ENCODE results near the gene MYLK3. TPM values are rescaled to one million over a fixed set of nuclear protein-coding genes. Genes with fewer than 3 reads are reported as not detected.

Gene MYLK3
- total RNA-seq: 1 to 10 TPM in 1 of 4 donors, under 1 TPM in 3; 0.33 to 1.2 (median 0.57) TPM

DNA sequence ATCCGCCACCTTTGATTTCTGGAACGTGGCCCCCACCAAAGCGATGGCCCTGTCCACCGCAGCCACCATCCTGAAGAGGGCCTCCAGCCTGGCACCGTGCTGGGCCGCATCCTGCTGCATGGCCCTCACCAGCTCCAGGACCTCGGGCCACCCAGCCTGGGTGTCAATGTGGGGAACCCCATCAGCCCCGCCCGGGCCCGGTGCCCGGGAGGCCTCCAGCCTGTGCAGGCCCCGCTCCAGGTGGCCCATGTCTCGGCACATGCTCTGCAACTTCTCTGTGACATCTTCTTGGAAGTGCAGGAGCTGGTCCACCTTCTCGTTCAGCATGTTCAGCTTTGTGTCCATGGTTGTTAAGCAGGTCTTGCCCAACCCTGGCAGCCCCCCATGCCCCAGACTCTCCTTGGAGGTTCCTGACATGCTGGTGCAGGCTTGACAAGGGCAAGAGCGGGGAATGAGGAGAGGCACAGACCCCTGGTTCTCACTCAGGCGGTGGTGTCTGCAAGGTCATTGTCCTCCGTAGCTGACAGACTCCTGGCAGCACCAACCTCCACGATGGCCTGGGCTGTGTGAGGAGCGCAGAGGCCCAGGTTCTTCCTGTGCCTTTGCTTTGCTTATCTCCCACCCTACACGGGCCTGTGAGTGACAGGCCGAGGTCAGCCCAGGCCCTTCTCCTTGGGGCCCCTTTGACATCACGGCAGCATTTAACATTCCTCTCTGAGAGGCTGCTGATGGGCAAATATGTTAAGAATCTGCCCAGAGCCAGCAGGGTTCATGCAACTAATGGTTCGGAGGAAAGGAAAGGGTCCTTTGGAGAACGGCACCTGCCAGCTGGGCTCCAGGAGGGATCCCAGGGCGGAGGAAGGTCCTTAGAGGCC is at the start of gene MYLK3:
MYLK3 (minus strand) TSS at position 568 of the 875 bp plus-strand sequence; CDS start at position 417, 151 bp downstream.
- no peak for DNase-seq (ENCODE audit: extremely low spot score)
- H3K36me3 ChIP-seq: no peaks in the 10 kb centered on the region
- TF ChIP-seq, protein P1, sequence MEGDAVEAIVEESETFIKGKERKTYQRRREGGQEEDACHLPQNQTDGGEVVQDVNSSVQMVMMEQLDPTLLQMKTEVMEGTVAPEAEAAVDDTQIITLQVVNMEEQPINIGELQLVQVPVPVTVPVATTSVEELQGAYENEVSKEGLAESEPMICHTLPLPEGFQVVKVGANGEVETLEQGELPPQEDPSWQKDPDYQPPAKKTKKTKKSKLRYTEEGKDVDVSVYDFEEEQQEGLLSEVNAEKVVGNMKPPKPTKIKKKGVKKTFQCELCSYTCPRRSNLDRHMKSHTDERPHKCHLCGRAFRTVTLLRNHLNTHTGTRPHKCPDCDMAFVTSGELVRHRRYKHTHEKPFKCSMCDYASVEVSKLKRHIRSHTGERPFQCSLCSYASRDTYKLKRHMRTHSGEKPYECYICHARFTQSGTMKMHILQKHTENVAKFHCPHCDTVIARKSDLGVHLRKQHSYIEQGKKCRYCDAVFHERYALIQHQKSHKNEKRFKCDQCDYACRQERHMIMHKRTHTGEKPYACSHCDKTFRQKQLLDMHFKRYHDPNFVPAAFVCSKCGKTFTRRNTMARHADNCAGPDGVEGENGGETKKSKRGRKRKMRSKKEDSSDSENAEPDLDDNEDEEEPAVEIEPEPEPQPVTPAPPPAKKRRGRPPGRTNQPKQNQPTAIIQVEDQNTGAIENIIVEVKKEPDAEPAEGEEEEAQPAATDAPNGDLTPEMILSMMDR (IDR thresholded peaks at IDR 0.05): no peak
- TF ChIP-seq POLR2A (IDR thresholded peaks at IDR 0.05; ENCODE audit: low read depth): no peak
- no peak for TF ChIP-seq EP300 (IDR thresholded peaks at IDR 0.05)
- TF ChIP-seq POLR2AphosphoS5 (IDR thresholded peaks at IDR 0.05): no peak
- WGBS: 74% methylated on average over 16 of the region's 25 CpGs
- no peak within 1 kb of the TSS for H3K4me3 ChIP-seq
- no peak within 1 kb of the TSS for H3K27ac ChIP-seq (replicated peaks in 1 of 4)
- H3K9me3 ChIP-seq: no peaks in the 10 kb centered on the region
- intact Hi-C loops (cut with DNase I): no loop called here
- H3K27me3 ChIP-seq: peaks cover 0 to 17% (median 0%) of the 10 kb centered on the region in 4 donors
- H3K4me1 ChIP-seq: peaks cover 0 to 10% (median 7%) of the 10 kb centered on the region in 4 donors

DNA sequence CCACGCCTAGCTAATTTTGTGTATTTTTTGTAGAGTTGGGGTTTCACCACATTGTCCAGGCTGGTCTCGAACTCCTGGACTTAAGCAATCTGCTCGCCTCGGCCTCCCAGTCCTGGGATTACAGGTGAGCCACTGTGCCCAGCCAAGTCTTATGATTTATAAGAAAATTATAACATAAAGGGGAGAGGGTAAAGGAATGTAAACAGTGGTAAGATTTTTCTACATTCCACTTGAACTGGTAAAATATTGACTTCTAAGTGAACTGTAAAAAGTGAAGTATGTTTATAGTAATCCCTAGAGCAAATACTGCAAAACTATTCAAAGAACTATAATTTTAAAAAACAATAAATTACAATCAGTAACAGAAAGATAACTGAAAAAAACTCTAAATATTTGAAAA is 49.4 kb upstream of the MYLK3 start:
- DNase-seq (ENCODE audit: extremely low spot score): no peak
- intact Hi-C loops (cut with DNase I): loop anchor here (10.0 kb wide), 1 partner anchor 113 kb away; the partner anchor contains the start of genes ORC6 and VPS35
- Histone ChIP-seq H3K27me3 (no peaks in the 10 kb centered on the region), H3K4me3 (no peak overlapping the region), H3K9me3 (peaks cover 0 to 16% (median 4%) of the 10 kb centered on the region in 4 donors), H3K36me3 (peaks cover 0 to 6% (median 1%) of the 10 kb centered on the region in 4 donors), H3K27ac (replicated peaks in 1 of 4) (no peak overlapping the region), H3K4me1 (no peaks in the 10 kb centered on the region)
- 82% methylated on average over 4 of the region's 4 CpGs for WGBS
- TF ChIP-seq POLR2AphosphoS5 (IDR thresholded peaks at IDR 0.05): no peak
- TF ChIP-seq EP300 (IDR thresholded peaks at IDR 0.05): no peak
- TF ChIP-seq POLR2A (IDR thresholded peaks at IDR 0.05; ENCODE audit: low read depth): no peak
- TF ChIP-seq, protein P1 (IDR thresholded peaks at IDR 0.05): no peak

DNA sequence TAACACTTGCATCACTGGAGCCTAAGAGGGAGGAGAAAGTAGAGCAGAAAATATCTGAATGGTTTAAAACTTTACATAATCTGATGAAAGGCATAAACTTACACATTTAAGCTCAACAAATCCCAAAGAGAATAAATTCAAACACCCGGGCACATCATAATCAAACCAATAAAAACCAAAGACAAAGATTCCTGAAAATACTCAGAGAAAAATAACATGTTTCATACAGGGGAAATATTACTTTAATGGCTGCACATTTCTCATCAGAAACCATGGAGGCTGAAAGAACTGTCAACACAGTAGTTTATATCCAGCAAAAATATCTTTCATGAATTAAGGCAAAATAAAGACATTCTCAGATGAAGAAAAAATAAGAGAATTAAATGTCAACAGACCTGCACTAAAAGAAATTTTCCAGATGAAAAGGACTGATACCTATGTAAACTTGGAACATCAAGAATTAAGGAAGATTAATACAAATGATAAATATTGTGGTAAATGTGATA is 48.7 kb upstream of the MYLK3 start:
- 100% methylated on average over 1 of the region's 1 CpG for WGBS
- intact Hi-C loops (cut with DNase I): loop anchor here (10.0 kb wide), 1 partner anchor 112 kb away; the partner anchor contains the start of genes ORC6 and VPS35
- no peak for TF ChIP-seq POLR2A (IDR thresholded peaks at IDR 0.05; ENCODE audit: low read depth)
- TF ChIP-seq EP300 (IDR thresholded peaks at IDR 0.05): no peak
- TF ChIP-seq POLR2AphosphoS5 (IDR thresholded peaks at IDR 0.05): no peak
- TF ChIP-seq, protein P1 (IDR thresholded peaks at IDR 0.05): no peak

GRCh38 chr16:46793841-46794240 is 45.7 kb upstream of the MYLK3 start:
- H3K36me3 ChIP-seq: peaks cover 0 to 3% (median 0%) of the 10 kb centered on the region in 4 donors
- intact Hi-C loops (cut with DNase I): loop anchor here (10.0 kb wide), 1 partner anchor 109 kb away; the partner anchor contains the start of genes ORC6 and VPS35
- H3K4me3 ChIP-seq: no peak overlapping the region
- 96% methylated on average over 1 of the region's 1 CpG for WGBS
- peaks cover 0 to 13% (median 6%) of the 10 kb centered on the region in 4 donors for H3K4me1 ChIP-seq
- no peak for TF ChIP-seq POLR2AphosphoS5 (IDR thresholded peaks at IDR 0.05)
- TF ChIP-seq EP300 (IDR thresholded peaks at IDR 0.05): no peak
- no peak for TF ChIP-seq POLR2A (IDR thresholded peaks at IDR 0.05; ENCODE audit: low read depth)
- TF ChIP-seq, protein P1 (IDR thresholded peaks at IDR 0.05): no peak
- H3K9me3 ChIP-seq: peaks cover 0 to 16% (median 4%) of the 10 kb centered on the region in 4 donors
- no peak overlapping the region for H3K27ac ChIP-seq (replicated peaks in 1 of 4)
- H3K27me3 ChIP-seq: no peaks in the 10 kb centered on the region
- DNase-seq (ENCODE audit: extremely low spot score): no peak

More for the DNA sequence above, 48.7 kb upstream of the MYLK3 start:
- no peaks in the 10 kb centered on the region for H3K4me1 ChIP-seq
- H3K9me3 ChIP-seq: peaks cover 0 to 16% (median 4%) of the 10 kb centered on the region in 4 donors
- DNase-seq (ENCODE audit: extremely low spot score): no peak
- H3K27me3 ChIP-seq: no peaks in the 10 kb centered on the region
- no peak overlapping the region for H3K4me3 ChIP-seq
- H3K36me3 ChIP-seq: peaks cover 0 to 3% (median 0%) of the 10 kb centered on the region in 4 donors
- no peak overlapping the region for H3K27ac ChIP-seq (replicated peaks in 1 of 4)
